NCI-H446 treated with DMSO at 0.1 percent for 48 hours (cell line): ENCODE measurements around the gene C1orf174.
A peak's percentile ranks its signal among the peaks of the same experiment; 100 is the strongest.

Source experiments
- DNase-seq: peaks from one replicate; lab custom pipeline; 2025; lab: John Stamatoyannopoulos, UW

C1orf174 gene

GRCh38 chr1:3868464-3869006 lies 31.5 kb downstream of the C1orf174 start:
- DNase-seq: no peak

- no peak for DNase-seq
Observed at GRCh38 chr1:3865606-3866160, 34.4 kb downstream of the C1orf174 start.

DNA sequence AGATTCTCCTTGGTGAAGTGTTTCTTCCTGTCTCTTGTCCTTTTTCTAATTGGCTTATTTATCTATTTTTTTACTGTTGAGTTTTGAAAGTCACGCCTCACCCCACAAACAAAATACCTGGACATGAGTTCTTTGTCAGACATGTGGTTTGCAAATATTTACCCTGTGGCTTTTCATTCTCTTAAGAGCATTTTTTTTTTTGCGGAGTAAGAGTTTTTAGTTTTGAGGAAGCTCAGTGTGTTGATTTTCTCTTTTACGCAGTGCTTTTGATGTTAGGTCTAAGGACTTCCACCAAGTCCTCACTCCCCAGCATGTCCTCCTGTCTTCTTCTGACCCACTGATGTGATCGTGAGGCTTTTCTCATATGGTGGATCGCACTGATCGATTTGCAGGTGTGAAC lies 35.2 kb downstream of the C1orf174 start:
- no peak for DNase-seq

GRCh38 chr1:3863231-3863935 lies 36.7 kb downstream of the C1orf174 start:
- no peak for DNase-seq

- DNase-seq: no peak
Observed at GRCh38 chr1:3858231-3858981, 41.7 kb downstream of the C1orf174 start.

- no peak for DNase-seq
Observed at GRCh38 chr1:3857791-3858129, 42.3 kb downstream of the C1orf174 start.

DNA sequence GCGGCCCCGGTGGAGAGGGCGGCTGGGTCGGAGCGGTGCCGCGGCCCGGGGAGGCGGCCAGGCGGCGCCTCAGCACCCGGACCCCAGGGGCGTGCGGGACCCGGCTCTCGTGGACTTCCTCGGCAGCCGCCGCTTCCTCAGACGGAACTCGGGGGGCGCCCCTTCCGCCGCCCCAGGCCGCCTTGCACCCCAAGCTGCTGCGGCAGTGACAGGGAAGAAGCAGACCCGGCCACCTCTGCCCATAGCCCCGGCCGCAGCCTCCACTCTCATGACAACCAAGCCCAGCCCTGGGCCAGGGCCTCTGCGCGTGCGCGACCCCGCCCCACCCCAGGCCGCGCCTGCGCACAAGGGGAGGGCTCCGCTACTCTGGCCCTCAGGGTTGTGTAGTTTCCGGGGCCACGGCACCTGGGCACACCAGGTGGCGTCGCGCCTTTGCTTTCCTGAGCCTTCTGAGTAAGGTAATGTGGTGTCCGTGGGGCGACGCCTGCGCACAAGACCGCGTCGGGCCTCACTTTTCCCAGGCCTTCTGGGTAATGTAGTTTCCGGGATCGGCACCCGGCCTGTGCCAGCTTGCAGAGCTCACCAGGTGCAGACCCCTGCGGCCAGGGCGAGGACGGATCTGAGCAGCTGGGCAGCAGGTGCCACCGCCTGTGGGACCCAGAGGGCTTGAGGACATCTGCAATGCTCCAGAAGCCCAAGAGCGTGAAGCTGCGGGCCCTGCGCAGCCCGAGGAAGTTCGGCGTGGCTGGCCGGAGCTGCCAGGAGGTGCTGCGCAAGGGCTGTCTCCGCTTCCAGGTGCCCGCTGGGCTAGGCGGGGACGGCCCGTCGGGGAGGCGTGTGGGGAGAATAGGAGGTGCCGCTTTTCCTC lies 42.9 kb downstream of the C1orf174 start, which contains the start of the genes CEP104 and DFFB:
Gene CEP104 (minus strand): TSS at position 289 of the 868 bp plus-strand sequence. CDS start 4,804 bp downstream, outside the sequence.
Gene DFFB (plus strand): TSS at position 554 of the 868 bp plus-strand sequence. CDS start 128 bp downstream, at position 682.
- DNase-seq: peak; percentile 81

DNA sequence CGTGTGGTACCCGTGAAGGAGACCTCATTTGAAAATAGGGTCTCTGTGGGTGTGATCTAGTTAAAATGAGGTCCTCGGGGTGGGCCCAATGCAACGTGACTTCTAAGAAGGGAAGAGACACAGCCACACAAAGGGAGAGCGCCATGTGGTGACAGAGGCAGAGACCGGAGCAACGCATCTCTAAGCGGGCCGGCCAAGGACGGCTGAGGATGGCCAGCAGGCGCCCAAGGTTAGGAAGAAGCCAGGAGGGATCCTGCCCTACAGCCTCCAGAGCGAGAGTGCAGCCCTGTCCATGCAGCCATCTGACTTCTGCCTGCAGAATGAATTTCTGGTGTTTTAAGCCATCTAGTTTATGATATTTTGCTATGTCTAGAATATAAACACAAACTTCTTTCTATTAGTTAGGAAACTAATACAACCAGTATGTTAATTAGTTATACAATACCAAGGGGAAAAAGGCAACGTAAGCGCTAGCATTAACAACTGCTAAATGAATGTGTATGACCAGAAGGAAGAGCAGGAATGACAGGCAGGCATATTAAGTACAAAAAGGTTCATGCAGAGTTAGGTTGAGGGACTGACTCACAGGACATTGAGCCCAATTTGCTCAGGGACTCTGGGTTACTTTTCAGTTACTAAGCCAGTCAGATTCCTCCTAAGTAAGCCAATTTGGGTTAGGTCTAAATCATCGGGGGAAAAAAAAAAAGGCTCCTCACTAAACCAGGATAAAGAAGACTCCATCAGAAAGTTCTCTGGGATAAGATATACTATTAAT lies 47.2 kb downstream of the C1orf174 start:
- DNase-seq: no peak

- DNase-seq: no peak
Observed at GRCh38 chr1:3852091-3852490, 48.0 kb downstream of the C1orf174 start.

- DNase-seq: no peak
Observed at GRCh38 chr1:3851292-3851691, 48.8 kb downstream of the C1orf174 start.

DNA sequence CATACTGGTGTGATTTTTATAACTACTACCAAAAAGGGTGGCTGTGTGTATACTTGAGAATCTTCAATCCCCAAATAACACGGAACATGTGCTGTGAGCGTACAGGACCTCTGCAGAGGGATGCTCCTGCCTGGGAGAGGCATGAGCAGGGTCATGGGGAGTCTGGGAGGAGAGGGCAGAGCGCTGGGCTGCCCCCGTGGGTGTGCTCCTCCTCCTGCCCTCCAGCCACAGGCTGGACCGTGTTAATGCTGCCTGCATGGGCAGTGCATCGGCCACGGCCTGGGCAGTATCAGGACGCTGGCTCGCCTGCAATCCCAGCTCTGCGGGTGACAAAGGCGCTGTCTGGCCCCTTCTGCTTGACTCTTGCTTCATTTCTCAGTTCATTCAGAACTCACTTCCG lies 49.2 kb downstream of the C1orf174 start:
- no peak for DNase-seq

DNA sequence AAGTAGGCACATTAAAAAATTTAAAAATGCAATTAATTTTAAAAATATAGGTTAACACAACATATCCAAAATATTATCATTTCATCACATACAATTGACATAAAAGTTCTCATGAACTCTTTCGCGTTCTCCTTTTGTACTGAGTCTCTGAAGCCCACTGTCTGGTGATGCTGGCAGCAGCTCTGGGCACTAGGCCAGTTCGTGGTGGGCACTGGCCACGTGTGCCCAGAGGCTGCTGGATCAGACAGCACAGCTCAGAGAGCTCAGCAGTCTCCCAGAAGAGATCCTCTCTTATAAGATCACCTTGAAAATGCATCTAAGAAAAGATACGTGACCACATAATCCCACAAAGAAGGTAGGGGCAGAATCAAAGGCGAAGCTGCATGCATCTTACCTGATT lies 53.0 kb downstream of the C1orf174 start:
- no peak for DNase-seq

DNA sequence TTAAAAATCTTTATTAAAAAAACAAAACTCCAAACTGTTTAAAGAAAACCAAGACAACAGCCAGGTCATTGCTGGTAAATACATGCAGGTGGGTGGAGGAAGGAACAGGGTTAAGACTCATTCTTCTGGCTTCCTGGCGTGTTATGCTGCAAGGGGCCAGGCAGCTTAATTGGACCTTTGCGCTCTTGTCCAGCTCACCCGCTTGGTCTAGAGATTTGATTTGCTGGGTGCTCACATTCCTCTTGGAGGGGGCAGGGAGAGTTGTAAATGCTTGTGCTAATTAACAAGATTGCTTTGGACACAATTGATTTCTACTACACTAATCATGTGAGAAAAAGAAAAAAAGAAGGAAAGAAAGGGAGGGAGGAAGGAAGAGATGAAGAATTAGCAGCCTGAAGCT lies 53.5 kb downstream of the C1orf174 start:
- DNase-seq: no peak

DNA sequence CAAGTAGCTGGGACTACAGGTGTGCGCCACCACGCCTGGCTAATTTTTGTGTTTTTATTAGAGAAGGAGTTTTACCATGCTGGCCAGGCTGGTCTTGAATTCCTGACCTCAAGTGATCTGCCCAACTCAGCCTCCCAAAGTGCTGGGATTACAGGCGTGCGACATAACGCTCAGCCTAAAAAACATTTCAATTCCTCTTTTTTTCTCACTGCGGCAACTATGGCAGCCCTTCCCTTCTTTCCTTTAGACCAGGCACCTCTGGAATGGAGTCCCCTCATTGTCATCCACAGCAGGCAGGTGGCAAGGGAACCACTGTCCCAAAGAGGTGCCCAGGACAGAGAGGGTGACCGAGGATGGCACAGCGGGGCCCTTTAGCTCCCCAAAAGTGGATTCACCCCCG lies 57.2 kb downstream of the C1orf174 start:
- no peak for DNase-seq

DNA sequence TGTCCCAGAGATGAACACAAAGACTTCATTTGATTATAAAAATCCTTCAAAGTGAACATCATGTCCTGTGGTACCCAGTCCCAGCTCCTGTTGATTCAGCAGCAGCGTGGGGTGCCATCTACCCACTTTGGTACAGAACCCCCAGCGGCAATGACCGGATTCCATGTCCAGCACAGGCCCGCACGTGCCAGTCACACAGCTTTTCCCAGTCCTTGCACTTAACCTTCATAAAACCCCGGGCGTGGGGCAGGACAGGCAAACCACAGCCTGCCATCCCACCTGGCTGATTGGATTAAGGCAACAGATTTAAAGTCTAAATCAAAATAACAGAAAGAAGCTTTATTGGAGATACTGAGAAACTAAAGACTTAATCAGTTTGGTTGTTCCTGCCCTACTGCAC lies 58.6 kb downstream of the C1orf174 start:
- no peak for DNase-seq
